BE2C (cell line): ENCODE measurements around the gene SRCAP.

Experiments used
- DNase-seq: peaks from one replicate; pipeline ENCODE4 v3.0.0-alpha.2; 2020
- H3K27me3 ChIP-seq: fragments of 250-450 bp; sonication (Bioruptor Pico); 2 replicates; pipeline ENCODE4 v1.5.1; 2020; ENCODE audit warnings: mild to moderate bottlenecking
- H3K36me3 ChIP-seq: fragments of 250-450 bp; sonication (Bioruptor Pico); 2 replicates; pipeline ENCODE4 v1.5.1; 2020; ENCODE audit warnings: mild to moderate bottlenecking
- H3K4me1 ChIP-seq: fragments of 250-450 bp; sonication (Bioruptor Pico); 2 replicates; pipeline ENCODE4 v1.5.1; 2020
- H3K4me3 ChIP-seq: 2 replicates; pipeline ENCODE4 v1.5.1; 2011; ENCODE audit warnings: low read depth, low read length
- H3K9me3 ChIP-seq: fragments of 250-450 bp; sonication (Bioruptor Pico); 2 replicates; pipeline ENCODE4 v1.5.1; 2020
- TF ChIP-seq, protein P1 (sequence below): IDR thresholded peaks from 2 replicates; pipeline ENCODE4 v1.5.1; 2012; ENCODE audit warnings: mild to moderate bottlenecking, low read depth, low read length

Gene SRCAP

DNA sequence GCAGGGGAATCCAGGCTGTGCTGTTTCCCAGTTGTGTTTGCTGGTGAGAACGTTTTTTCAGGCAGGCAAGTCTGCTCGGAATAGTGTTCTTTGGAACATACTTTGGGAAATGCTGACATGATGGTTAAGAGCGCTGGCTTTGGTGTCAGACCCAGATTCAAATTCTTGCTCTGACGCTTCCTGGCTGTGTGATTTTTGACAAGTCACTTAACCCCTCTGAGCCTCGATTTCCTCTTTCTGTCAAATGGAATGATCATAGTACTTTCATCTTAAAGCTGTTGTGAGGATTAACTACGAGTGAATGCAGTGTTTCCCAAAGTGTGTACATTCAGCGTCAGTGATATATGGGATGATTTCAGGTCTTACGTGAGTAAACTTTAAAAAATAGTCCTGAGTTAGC lies 35.9 kb upstream of the SRCAP start:
- H3K9me3 ChIP-seq, result no peaks in the 10 kb centered on the region
- peaks cover 56% of the 10 kb centered on the region for H3K36me3 ChIP-seq
- no peaks in the 10 kb centered on the region for H3K27me3 ChIP-seq
- no peak overlapping the region for H3K4me3 ChIP-seq
- DNase-seq, result no peak
- TF ChIP-seq, protein P1, sequence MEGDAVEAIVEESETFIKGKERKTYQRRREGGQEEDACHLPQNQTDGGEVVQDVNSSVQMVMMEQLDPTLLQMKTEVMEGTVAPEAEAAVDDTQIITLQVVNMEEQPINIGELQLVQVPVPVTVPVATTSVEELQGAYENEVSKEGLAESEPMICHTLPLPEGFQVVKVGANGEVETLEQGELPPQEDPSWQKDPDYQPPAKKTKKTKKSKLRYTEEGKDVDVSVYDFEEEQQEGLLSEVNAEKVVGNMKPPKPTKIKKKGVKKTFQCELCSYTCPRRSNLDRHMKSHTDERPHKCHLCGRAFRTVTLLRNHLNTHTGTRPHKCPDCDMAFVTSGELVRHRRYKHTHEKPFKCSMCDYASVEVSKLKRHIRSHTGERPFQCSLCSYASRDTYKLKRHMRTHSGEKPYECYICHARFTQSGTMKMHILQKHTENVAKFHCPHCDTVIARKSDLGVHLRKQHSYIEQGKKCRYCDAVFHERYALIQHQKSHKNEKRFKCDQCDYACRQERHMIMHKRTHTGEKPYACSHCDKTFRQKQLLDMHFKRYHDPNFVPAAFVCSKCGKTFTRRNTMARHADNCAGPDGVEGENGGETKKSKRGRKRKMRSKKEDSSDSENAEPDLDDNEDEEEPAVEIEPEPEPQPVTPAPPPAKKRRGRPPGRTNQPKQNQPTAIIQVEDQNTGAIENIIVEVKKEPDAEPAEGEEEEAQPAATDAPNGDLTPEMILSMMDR, result no peak
- H3K4me1 ChIP-seq, result no peaks in the 10 kb centered on the region

DNA sequence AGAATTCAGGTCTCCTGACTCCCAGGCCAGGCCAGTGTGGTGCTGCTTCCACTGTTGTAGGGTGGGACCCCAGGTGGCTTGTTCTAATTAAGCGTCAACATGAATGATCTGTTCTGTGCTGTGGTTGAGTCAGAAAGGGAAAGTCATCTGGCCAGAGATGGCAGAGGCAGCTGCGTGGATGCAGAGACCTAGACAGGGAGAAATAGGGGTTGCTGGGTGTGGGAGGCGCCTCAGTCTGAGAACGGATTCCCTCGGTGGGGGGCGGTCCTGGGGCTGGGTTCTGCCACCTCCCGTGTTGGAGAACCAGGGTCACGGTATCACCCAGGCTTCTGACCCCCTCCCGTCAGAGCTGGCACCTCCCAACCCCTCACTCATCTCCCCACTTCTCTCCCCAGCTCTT lies 35.2 kb upstream of the SRCAP start:
- TF ChIP-seq, protein P1, result no peak
- Histone ChIP-seq H3K9me3 (no peaks in the 10 kb centered on the region), H3K4me3 (no peak overlapping the region), H3K36me3 (peaks cover 61% of the 10 kb centered on the region), H3K27me3 (no peaks in the 10 kb centered on the region), H3K4me1 (no peaks in the 10 kb centered on the region)
- DNase-seq, result no peak

DNA sequence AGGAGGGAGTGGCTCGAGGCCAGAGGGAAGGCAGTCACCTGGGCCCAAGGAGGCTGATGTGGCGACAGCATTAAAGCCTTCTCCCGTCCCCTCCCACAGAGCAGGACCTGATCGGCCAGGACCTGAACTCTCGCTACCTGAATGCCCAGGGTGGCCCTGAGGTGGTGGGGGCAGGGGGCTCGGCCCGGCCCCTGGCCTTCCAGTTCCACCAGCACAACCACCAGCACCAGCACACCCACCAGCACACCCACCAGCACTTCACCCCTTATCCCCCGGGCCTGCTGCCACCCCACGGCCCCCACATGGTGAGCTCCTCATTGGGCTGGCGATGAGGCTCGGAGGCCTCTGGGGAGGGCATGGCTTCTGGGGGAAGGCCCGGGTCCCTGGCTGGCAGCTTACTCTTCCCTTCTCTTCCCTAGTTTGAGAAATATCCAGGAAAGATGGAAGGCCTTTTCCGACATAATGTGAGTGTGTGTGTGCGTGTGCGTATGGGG lies 34.3 kb upstream of the SRCAP start:
- DNase-seq, result no peak
- TF ChIP-seq, protein P1, result no peak
- Histone ChIP-seq H3K27me3 (no peaks in the 10 kb centered on the region), H3K4me3 (no peak overlapping the region), H3K36me3 (peaks cover 68% of the 10 kb centered on the region), H3K9me3 (no peaks in the 10 kb centered on the region), H3K4me1 (no peaks in the 10 kb centered on the region)

DNA sequence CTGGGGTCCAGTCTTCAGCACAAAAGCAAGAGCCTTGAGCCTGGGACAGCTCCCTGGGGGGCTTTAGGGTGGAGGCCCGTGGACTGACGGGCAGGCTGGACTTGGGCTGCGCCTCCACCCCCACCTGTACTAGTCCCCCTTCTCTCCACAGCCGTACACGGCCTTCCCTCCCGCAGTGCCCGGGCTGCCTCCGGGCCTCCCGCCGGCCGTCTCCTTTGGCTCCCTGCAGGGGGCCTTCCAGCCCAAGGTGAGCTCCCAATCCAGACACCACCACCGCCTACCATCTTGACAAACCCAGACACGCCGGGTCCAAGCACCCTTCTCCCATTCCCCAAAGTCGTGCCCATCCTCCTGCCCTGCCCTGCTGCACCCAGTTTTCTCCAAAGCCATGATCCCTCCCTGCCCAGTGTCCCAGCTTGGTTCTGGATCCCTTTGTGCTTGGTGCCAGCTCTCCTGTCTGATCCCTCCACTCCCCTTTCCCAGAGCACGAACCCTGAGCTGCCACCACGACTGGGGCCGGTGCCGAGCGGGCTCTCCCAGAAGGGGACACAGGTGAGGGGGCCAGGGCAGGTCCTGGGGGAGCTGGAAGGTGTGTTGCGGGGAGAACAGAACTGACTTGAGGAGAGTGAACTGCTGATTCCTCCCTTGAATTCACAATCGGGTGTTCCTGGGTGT lies 33.7 kb upstream of the SRCAP start:
- H3K36me3 ChIP-seq, result peaks cover 69% of the 10 kb centered on the region
- no peak for DNase-seq
- H3K4me1 ChIP-seq, result no peaks in the 10 kb centered on the region
- TF ChIP-seq, protein P1, result 0 out of 2 replicates have a peak, but pooled peaks have one; percentile 9
- H3K9me3 ChIP-seq, result no peaks in the 10 kb centered on the region
- H3K27me3 ChIP-seq, result no peaks in the 10 kb centered on the region
- no peak overlapping the region for H3K4me3 ChIP-seq

DNA sequence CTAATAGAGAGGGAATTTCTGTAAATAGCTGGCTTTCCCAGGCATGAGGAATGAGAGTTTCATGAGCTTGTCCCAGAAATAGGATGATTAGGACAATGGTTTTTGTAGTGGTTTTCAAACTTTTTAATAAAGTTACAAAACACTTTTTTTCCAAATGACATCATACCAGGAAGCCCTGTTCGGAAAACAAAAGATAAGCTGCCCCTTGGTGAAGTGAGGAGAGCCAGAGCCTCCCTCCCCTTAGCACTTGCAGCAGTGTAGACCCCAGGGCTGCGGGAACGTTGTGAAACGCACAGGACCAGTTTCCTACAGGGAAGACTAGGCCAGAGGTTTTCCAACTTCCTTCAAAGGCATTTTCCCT lies 33.2 kb upstream of the SRCAP start:
- DNase-seq, result no peak
- Histone ChIP-seq H3K9me3 (no peaks in the 10 kb centered on the region), H3K36me3 (peaks cover 69% of the 10 kb centered on the region), H3K27me3 (no peaks in the 10 kb centered on the region), H3K4me3 (no peak overlapping the region), H3K4me1 (no peaks in the 10 kb centered on the region)
- TF ChIP-seq, protein P1, result no peak

DNA sequence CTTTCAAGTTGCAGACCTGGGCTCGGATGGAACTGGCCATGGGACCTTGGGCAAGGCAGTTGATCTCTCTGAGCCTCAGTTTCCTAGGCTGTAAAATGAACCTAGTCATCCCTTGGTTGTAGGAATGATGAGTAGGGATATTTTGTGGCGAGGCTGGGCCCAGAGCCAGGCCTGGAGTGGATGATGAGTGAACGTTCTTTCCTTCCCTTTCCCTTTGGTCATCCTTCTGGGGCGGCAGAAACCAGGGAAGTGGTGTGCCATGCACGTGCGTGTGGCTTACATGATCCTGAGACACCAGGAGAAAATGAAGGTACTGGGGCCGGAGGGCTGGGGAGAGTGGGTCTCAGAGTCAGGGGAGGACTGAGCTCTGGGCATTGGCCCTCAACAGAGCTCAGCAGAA lies 32.3 kb upstream of the SRCAP start:
- Histone ChIP-seq H3K36me3 (peaks cover 69% of the 10 kb centered on the region), H3K4me3 (no peak overlapping the region), H3K9me3 (no peaks in the 10 kb centered on the region), H3K4me1 (no peaks in the 10 kb centered on the region), H3K27me3 (no peaks in the 10 kb centered on the region)
- no peak for DNase-seq
- TF ChIP-seq, protein P1, result no peak
